Bronchial epithelial cell (primary cell): ENCODE results near the gene LCMT2. TPM values are rescaled to one million over a fixed set of nuclear protein-coding genes. Genes with fewer than 3 reads are reported as not detected.

Source experiments
- DNase-seq: peaks from one replicate; pipeline ENCODE4 v3.0.0-alpha.2; 2010; ENCODE audit warnings: low read depth
- FAIRE-seq: peaks from 2 replicates; lab custom pipeline; 2011; peaks lifted over from hg19 to GRCh38; lab: Jason Lieb, UNC
- H3K27me3 ChIP-seq: 2 replicates; pipeline ENCODE4 v1.5.1; 2011; ENCODE audit warnings: low read length; ENCODE audit not compliant: control insufficient read depth, insufficient read depth
- H3K36me3 ChIP-seq: 2 replicates; pipeline ENCODE4 v1.5.1; 2011; ENCODE audit warnings: low read length; ENCODE audit not compliant: control insufficient read depth, insufficient read depth
- H3K4me3 ChIP-seq: 2 replicates; pipeline ENCODE4 v1.5.1; 2011; ENCODE audit warnings: mild to moderate bottlenecking, low read depth, low read length, control low read depth
- total RNA-seq: library from RNA; depleted of rRNA; stranded (reverse); fragments of >200 nt; gene quantifications from 2 replicates; pipeline ENCODE4 v1.2.1, GENCODE V29; 2014
- TF ChIP-seq, protein P1 (sequence below): IDR thresholded peaks from 2 replicates; pipeline ENCODE4 v1.5.1; 2011; ENCODE audit warnings: mild to moderate bottlenecking, moderate library complexity, low read length, control low read depth, inconsistent platforms; ENCODE audit not compliant: insufficient read depth, severe bottlenecking

Gene LCMT2
- total RNA-seq, 1 donor from 2014 or later: 11.3 TPM

- TF ChIP-seq, protein P1, sequence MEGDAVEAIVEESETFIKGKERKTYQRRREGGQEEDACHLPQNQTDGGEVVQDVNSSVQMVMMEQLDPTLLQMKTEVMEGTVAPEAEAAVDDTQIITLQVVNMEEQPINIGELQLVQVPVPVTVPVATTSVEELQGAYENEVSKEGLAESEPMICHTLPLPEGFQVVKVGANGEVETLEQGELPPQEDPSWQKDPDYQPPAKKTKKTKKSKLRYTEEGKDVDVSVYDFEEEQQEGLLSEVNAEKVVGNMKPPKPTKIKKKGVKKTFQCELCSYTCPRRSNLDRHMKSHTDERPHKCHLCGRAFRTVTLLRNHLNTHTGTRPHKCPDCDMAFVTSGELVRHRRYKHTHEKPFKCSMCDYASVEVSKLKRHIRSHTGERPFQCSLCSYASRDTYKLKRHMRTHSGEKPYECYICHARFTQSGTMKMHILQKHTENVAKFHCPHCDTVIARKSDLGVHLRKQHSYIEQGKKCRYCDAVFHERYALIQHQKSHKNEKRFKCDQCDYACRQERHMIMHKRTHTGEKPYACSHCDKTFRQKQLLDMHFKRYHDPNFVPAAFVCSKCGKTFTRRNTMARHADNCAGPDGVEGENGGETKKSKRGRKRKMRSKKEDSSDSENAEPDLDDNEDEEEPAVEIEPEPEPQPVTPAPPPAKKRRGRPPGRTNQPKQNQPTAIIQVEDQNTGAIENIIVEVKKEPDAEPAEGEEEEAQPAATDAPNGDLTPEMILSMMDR: no peak
- FAIRE-seq: no peak
- DNase-seq: peak; percentile 19
- peaks cover 9% of the 10 kb centered on the region for H3K36me3 ChIP-seq
- H3K27me3 ChIP-seq: no peaks in the 10 kb centered on the region
- peak overlapping the region; percentile 94 for H3K4me3 ChIP-seq
These were observed 40.1 kb upstream of the LCMT2 start for GRCh38 chr15:43370310-43370974.

GRCh38 chr15:43361313-43361903 is 31.0 kb upstream of the LCMT2 start:
- FAIRE-seq: no peak

DNA sequence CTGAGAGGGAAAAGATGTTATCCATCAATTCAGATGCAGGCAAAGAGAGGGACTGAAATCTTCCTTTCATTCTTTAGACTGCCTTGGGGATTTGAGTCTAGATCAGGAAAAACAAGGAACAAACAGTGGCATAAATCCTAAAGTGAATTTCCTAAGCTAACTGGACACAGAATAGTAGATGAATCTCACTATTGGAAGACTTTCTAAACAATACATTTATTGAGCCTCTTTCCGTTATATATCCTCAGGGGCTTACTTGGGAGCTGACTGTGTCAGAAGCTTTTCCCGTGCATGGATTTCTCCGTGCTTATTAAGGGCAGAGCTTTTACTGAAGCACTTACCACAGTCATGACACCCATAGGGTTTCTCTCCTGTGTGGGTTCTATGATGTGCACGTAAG is 30.4 kb upstream of the LCMT2 start:
- DNase-seq (no peak), FAIRE-seq (no peak)
- Histone ChIP-seq H3K36me3 (peaks cover 11% of the 10 kb centered on the region), H3K4me3 (no peak overlapping the region), H3K27me3 (no peaks in the 10 kb centered on the region)
- TF ChIP-seq, protein P1: no peak

More at GRCh38 chr15:43361313-43361903, 31.0 kb upstream of the LCMT2 start:
- H3K36me3 ChIP-seq: peaks cover 14% of the 10 kb centered on the region
- no peaks in the 10 kb centered on the region for H3K27me3 ChIP-seq
- TF ChIP-seq, protein P1: no peak
- no peak overlapping the region for H3K4me3 ChIP-seq
- DNase-seq: no peak

DNA sequence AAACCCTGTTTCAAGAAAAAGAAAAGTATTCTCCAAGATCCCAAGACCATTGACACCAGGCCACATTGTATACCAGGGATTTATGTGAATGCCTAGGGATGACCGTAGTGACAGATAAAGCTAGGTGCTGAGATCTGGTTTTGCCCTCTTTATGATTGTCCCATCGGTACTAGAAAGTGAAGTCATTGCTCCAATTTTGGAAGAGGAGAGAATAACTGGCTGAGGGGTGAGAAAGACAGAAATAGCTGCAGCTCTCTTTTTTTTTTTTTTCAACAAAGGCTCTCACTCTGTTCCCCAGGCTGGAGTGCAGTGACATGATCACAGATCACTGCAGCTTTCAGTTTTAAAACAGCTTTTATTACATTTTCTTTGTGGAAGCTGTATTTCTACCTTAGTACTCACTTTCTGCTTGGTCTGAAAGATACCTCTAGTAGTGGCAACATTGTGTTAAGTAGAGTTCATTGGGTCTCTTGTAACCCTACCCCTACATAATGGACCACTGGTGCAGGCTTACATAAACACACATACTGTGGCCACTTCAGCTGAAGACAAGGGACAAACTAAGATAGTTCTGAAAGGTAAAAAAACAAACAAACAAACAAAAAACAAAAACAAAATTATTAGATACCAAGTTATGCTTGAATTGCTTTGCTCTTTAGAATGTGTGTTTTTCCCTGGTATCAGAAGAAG is 22.5 kb upstream of the LCMT2 start:
- H3K36me3 ChIP-seq: no peaks in the 10 kb centered on the region
- TF ChIP-seq, protein P1: no peak
- no peak for FAIRE-seq

GRCh38 chr15:43347114-43347513 is 16.7 kb upstream of the LCMT2 start:
- FAIRE-seq (no peak), DNase-seq (no peak)
- Histone ChIP-seq H3K36me3 (no peaks in the 10 kb centered on the region), H3K4me3 (no peak overlapping the region), H3K27me3 (no peaks in the 10 kb centered on the region)
- TF ChIP-seq, protein P1: no peak

More for the DNA sequence above, 22.5 kb upstream of the LCMT2 start:
- no peak overlapping the region for H3K4me3 ChIP-seq
- DNase-seq: no peak
- H3K27me3 ChIP-seq: no peaks in the 10 kb centered on the region
